ENCODE measurements around the gene RBP3.
"Not testable (repeated sequence)": the region's sequence is repeated elsewhere in the genome, so short reads cannot be mapped to it uniquely, and the experiment has no call there.

Gene RBP3

DNA sequence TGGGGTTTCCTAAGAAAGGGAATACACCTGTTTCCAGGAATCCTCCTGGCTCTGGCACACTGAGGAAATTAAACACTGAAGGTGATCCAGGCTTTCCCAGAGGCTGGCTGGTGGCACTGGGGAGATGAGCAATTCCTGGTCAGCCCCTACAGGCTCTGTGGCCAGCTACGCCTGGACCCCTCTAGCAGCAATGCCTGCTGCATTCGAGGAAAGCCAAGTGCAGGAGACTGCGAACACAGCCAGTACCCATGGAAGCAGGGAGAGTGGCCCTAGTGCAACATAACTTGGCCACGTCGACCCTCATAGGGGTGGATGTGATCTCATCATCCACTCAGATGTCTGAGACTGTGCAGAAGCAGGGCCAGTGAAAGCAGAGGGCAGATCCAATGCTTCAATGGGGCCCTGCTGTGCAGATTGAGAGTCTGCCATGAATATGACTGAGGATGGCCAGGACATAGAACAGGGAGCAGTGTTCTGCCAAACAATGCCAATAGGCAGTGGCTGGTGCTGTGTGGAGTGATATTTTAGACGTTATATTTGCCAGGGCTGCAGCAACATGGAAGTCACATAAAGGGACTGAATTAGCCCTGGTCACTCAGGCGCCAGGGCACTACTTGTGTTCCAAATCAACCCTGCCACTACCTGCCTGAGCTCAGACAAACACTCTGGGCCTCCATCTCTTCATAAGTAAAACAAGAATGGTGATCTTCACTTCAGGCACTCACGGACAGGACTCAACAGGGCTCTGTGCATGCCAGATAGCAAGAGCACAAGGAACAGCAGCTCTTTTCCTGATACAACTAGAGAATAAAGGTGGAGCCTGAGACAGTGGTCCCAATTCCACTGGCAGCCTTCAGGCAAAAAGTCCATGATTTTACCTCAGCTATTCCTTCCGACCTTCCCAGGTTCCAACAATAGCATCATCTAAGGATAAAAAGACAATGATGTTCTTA is 33.5 kb downstream of the RBP3 start:
- H3K4me1 ChIP-seq (ENCODE audit: insufficient read depth, low read length) = peaks cover 18% of the 10 kb centered on the region
- no peaks in the 10 kb centered on the region for H3K9me3 ChIP-seq (ENCODE audit: insufficient read depth, low read length, severe bottlenecking)
- peaks cover 61% of the 10 kb centered on the region for H3K27me3 ChIP-seq (ENCODE audit: insufficient read depth, low read length, poor library complexity)
- H3K36me3 ChIP-seq (ENCODE audit: insufficient read depth, low read length) = no peaks in the 10 kb centered on the region
- 0 out of 2 replicates have a peak, but pooled peaks cover 3% of the 10 kb centered on the region for H4K20me1 ChIP-seq (ENCODE audit: insufficient read depth, low read length)
- no peak for TF ChIP-seq EZH2 (IDR thresholded peaks at IDR 0.05; ENCODE audit: borderline replicate concordance, low read depth, low read length, severe bottlenecking)
- TF ChIP-seq, protein P1, sequence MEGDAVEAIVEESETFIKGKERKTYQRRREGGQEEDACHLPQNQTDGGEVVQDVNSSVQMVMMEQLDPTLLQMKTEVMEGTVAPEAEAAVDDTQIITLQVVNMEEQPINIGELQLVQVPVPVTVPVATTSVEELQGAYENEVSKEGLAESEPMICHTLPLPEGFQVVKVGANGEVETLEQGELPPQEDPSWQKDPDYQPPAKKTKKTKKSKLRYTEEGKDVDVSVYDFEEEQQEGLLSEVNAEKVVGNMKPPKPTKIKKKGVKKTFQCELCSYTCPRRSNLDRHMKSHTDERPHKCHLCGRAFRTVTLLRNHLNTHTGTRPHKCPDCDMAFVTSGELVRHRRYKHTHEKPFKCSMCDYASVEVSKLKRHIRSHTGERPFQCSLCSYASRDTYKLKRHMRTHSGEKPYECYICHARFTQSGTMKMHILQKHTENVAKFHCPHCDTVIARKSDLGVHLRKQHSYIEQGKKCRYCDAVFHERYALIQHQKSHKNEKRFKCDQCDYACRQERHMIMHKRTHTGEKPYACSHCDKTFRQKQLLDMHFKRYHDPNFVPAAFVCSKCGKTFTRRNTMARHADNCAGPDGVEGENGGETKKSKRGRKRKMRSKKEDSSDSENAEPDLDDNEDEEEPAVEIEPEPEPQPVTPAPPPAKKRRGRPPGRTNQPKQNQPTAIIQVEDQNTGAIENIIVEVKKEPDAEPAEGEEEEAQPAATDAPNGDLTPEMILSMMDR (IDR thresholded peaks at IDR 0.05; ENCODE audit: borderline replicate concordance, extremely low read depth, low read length, poor library complexity, severe bottlenecking) = no peak
- no peak overlapping the region for H3K4me3 ChIP-seq (ENCODE audit: low read depth in 1 of 2, low read length in 2 of 2)
- DNase-seq (no peak), ATAC-seq (ENCODE audit: insufficient read depth, low read depth) (no peak)
- no peak overlapping the region for H3K9ac ChIP-seq (ENCODE audit: low read depth, low read length)
- no peak overlapping the region for H2AFZ ChIP-seq (ENCODE audit: low read depth, low read length)
- H3K27ac ChIP-seq (ENCODE audit: low read length) = no peak overlapping the region
- no peak overlapping the region for H3K4me2 ChIP-seq (ENCODE audit: insufficient read depth, low read length)
- no peaks in the 10 kb centered on the region for H3K79me2 ChIP-seq (ENCODE audit: insufficient read depth, low read length)

DNA sequence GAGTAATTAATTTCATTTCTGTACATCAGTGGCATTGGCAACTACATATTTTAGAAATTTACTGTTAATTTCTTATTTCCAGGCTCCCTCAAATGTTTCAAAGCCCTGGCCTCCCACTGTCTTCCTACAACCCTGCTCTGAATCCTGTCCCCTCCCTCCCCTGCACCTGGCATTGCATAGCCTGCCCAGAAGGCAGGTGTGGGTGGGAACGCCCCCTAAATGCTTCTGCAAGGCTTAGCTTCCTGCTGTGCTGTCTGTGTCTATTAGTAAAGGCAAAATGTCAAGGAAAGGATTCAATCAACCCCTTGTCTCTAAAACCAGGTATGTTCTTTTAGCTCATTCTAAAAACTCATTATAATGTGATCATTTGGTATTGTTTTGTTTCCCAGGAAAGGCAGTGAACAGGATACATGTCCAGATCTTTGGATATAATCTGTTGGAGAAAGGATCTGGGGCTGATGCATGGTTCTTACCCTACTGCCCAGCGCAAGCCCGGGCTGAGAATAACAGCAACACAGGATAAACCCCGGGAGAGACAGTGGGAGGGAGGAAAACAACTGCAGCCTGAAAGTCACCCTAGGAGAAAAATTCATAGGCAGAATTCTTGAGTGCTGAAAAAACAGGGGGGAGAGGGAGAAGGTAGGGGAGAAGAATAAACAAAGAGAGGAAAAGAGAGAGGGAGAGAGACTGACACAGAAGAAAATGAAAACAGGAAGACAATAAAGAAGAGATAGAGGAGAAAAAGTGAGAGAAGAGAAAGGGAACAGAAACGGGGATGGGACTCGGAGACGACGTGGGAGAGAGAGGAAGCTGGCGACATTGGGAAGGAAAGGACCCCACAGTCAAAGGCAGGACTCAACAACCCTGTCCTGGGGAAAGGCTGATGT is 35.3 kb downstream of the RBP3 start:
- H3K36me3 ChIP-seq (ENCODE audit: insufficient read depth, low read length) = no peaks in the 10 kb centered on the region
- peak overlapping the region; percentile 89 for H3K4me2 ChIP-seq (ENCODE audit: insufficient read depth, low read length)
- peaks cover 18% of the 10 kb centered on the region for H3K4me1 ChIP-seq (ENCODE audit: insufficient read depth, low read length)
- H2AFZ ChIP-seq (ENCODE audit: low read depth, low read length) = peak overlapping the region; percentile 81
- H4K20me1 ChIP-seq (ENCODE audit: insufficient read depth, low read length) = 0 out of 2 replicates have a peak, but pooled peaks cover 3% of the 10 kb centered on the region
- ATAC-seq (ENCODE audit: insufficient read depth, low read depth) (no peak), DNase-seq (no peak)
- peak overlapping the region; percentile 52 for H3K9ac ChIP-seq (ENCODE audit: low read depth, low read length)
- H3K27me3 ChIP-seq (ENCODE audit: insufficient read depth, low read length, poor library complexity) = peaks cover 45% of the 10 kb centered on the region
- H3K27ac ChIP-seq (ENCODE audit: low read length) = no peak overlapping the region
- TF ChIP-seq, protein P1 (IDR thresholded peaks at IDR 0.05; ENCODE audit: borderline replicate concordance, extremely low read depth, low read length, poor library complexity, severe bottlenecking) = no peak
- TF ChIP-seq EZH2 (IDR thresholded peaks at IDR 0.05; ENCODE audit: borderline replicate concordance, low read depth, low read length, severe bottlenecking) = no peak
- H3K9me3 ChIP-seq (ENCODE audit: insufficient read depth, low read length, severe bottlenecking) = no peaks in the 10 kb centered on the region
- peak overlapping the region; percentile 32 to 66; a peak in 3 of 4 replicates for H3K4me3 ChIP-seq (ENCODE audit: low read depth in 1 of 2, low read length in 2 of 2)
- no peaks in the 10 kb centered on the region for H3K79me2 ChIP-seq (ENCODE audit: insufficient read depth, low read length)

DNA sequence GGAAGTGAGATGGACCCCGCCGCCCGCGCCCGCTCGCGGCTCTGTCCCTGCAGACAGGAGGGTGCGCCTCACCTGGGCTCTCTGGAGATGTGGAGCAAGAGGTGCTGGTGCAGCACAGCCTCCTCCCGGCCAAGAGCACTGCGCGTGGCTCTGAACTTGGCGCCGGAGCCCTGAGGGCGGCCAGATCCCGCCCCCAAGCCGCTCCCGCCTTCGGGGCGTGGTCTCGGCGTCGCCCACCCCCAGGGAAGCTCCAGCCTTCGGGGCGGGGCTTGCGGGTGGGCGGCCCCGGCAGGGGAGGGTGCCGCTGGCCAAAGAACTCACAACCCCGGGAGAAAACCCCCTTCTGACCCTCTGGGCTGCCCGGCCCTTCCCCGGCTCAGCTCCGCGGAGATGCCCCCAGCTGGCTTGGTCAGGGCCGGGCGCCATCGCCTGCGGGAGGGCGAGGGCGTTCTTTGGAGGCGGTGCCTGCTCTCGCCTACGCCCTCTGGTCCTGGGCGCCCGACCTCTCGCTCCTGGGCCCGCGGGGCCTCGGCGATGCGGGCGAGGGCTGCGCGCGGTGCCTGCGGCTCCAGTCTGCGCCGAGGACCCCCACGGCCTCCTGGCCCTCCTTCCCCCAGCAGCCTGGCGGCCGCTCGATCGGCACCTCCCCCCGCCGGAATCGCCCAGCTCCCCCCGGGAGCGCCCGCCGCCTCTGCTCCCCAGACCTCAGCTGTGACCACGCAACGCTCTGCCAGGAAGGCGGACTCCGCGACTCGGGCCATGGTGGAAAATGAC is 36.2 kb downstream of the RBP3 start, which contains the start of gene ZNF488:
Gene ZNF488, minus strand, starts transcription at position 146 of the 774 bp plus-strand sequence. CDS start 15,464 bp downstream, outside the sequence.
- peak; percentile 72 for TF ChIP-seq EZH2 (IDR thresholded peaks at IDR 0.05; ENCODE audit: borderline replicate concordance, low read depth, low read length, severe bottlenecking)
- TF ChIP-seq, protein P1 (IDR thresholded peaks at IDR 0.05; ENCODE audit: borderline replicate concordance, extremely low read depth, low read length, poor library complexity, severe bottlenecking) = no peak
- peak; percentile 76 for DNase-seq
- Histone ChIP-seq H3K9me3 (ENCODE audit: insufficient read depth, low read length, severe bottlenecking) (no peaks in the 10 kb centered on the region), H3K27ac (ENCODE audit: low read length) (no peak within 1 kb of the TSS), H3K27me3 (ENCODE audit: insufficient read depth, low read length, poor library complexity) (peaks cover 52% of the 10 kb centered on the region), H3K79me2 (ENCODE audit: insufficient read depth, low read length) (no peaks in the 10 kb centered on the region), H3K9ac (ENCODE audit: low read depth, low read length) (peak within 1 kb of the TSS; percentile 52), H3K4me3 (ENCODE audit: low read depth in 1 of 2, low read length in 2 of 2) (peak within 1 kb of the TSS; percentile 32 to 66), H3K36me3 (ENCODE audit: insufficient read depth, low read length) (no peaks in the 10 kb centered on the region), H3K4me2 (ENCODE audit: insufficient read depth, low read length) (peak within 1 kb of the TSS; percentile 89), H4K20me1 (ENCODE audit: insufficient read depth, low read length) (0 out of 2 replicates have a peak, but pooled peaks cover 3% of the 10 kb centered on the region), H3K4me1 (ENCODE audit: insufficient read depth, low read length) (peaks cover 18% of the 10 kb centered on the region), H2AFZ (ENCODE audit: low read depth, low read length) (peak within 1 kb of the TSS; percentile 81)
- peak; percentile 97 for ATAC-seq (ENCODE audit: insufficient read depth, low read depth)

DNA sequence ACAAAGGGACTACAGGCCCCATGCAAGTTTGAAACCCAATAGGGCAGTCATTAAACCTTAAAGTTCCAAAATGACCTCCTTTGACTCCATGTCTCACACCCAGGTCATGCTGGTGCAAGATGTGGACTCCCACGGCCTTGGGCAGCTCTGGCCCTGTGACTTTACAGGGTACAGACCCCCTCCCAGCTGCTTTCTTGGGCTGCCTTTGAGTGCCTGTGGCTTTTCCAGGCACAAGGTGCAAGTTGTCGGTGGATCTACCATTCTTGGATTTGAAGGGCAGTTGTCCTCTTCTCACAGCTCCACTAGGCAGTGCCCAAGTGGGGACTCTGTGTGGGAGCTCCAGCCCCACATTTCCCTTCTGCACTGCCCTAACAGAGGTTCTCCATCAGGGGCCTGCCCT is 37.9 kb downstream of the RBP3 start:
- H3K4me3 ChIP-seq (ENCODE audit: low read depth in 1 of 2, low read length in 2 of 2); H3K79me2 ChIP-seq (ENCODE audit: insufficient read depth, low read length); H3K9ac ChIP-seq (ENCODE audit: low read depth, low read length); H2AFZ ChIP-seq (ENCODE audit: low read depth, low read length); H3K4me2 ChIP-seq (ENCODE audit: insufficient read depth, low read length); H4K20me1 ChIP-seq (ENCODE audit: insufficient read depth, low read length); H3K27ac ChIP-seq (ENCODE audit: low read length); ATAC-seq (ENCODE audit: insufficient read depth, low read depth); DNase-seq; H3K36me3 ChIP-seq (ENCODE audit: insufficient read depth, low read length); H3K9me3 ChIP-seq (ENCODE audit: insufficient read depth, low read length, severe bottlenecking): not testable (repeated sequence)
- H3K27me3 ChIP-seq (ENCODE audit: insufficient read depth, low read length, poor library complexity) = peaks cover 58% of the 10 kb centered on the region
- H3K4me1 ChIP-seq (ENCODE audit: insufficient read depth, low read length) = peaks cover 18% of the 10 kb centered on the region

Measured in DND-41 (cell line).